HepG2 (cell line): ENCODE results near the gene HSP90AB1. TPM values are rescaled to one million over a fixed set of nuclear protein-coding genes. Genes with fewer than 3 reads are reported as not detected.

ENCODE experiments used
- BCL6 ChIP-seq: IDR thresholded peaks from 2 replicates; pipeline ENCODE4 v1.6.1; 2016; ENCODE audit warnings: missing genetic modification reagents, missing compliant biosample characterization
- E2F2 ChIP-seq: sonication (generic); formaldehyde crosslinking; IDR thresholded peaks from 2 replicates; pipeline ENCODE4 v1.4.0; 2020; ENCODE audit warnings: missing genetic modification reagents, borderline replicate concordance
- FOXK1 ChIP-seq: sonication (generic); formaldehyde crosslinking; IDR thresholded peaks from 2 replicates; pipeline ENCODE4 v1.4.0; 2020; ENCODE audit warnings: low read depth, missing genetic modification reagents, borderline replicate concordance
- ISX ChIP-seq: sonication (generic); formaldehyde crosslinking; conservative IDR thresholded peaks from 2 replicates; pipeline ENCODE4 v1.5.0; 2020; ENCODE audit warnings: missing genetic modification reagents
- MAFF ChIP-seq: IDR thresholded peaks from 2 replicates; pipeline ENCODE4 v1.6.1; 2011; ENCODE audit warnings: low read depth, low read length, improper control_type of control experiment
- PAX8 ChIP-seq: sonication (generic); formaldehyde crosslinking; IDR thresholded peaks from 2 replicates; pipeline ENCODE4 v1.8.0; 2022; ENCODE audit warnings: mild to moderate bottlenecking, missing genetic modification reagents, borderline replicate concordance
- SCMH1 ChIP-seq: sonication (generic); formaldehyde crosslinking; IDR thresholded peaks from 2 replicates; pipeline ENCODE4 v1.9.0; 2021; ENCODE audit warnings: missing genetic modification reagents, mild to moderate bottlenecking, borderline replicate concordance
- YY1 ChIP-seq: IDR thresholded peaks from 2 replicates; pipeline ENCODE4 v1.6.1; 2011; ENCODE audit warnings: low read length, low read depth, moderate library complexity, mild to moderate bottlenecking; ENCODE audit not compliant: insufficient read depth, insufficient replicate concordance
- ZNF232 ChIP-seq: sonication (generic); formaldehyde crosslinking; IDR thresholded peaks from 2 replicates; pipeline ENCODE4 v1.4.0; 2020; ENCODE audit warnings: missing genetic modification reagents, borderline replicate concordance
- ZNF407 ChIP-seq: sonication (generic); formaldehyde crosslinking; IDR thresholded peaks from one replicate; pipeline ENCODE4 v1.5.1; 2020; ENCODE audit warnings: mild to moderate bottlenecking, missing genetic modification reagents; ENCODE audit errors: not compliant biosample characterization
- ZNF414 ChIP-seq: sonication (generic); formaldehyde crosslinking; IDR thresholded peaks from 2 replicates; pipeline ENCODE4 v1.5.0; 2020; ENCODE audit warnings: missing genetic modification reagents
- ZNF605 ChIP-seq: sonication (generic); formaldehyde crosslinking; IDR thresholded peaks from 2 replicates; pipeline ENCODE4 v1.8.0; 2022; ENCODE audit warnings: mild to moderate bottlenecking, missing genetic modification reagents
- ZSCAN12 ChIP-seq: sonication (generic); formaldehyde crosslinking; IDR thresholded peaks from 2 replicates; pipeline ENCODE4 v1.9.0; 2021; ENCODE audit warnings: mild to moderate bottlenecking, missing genetic modification reagents
- polyA plus RNA-seq, 8 experiments: library from polyadenylated mRNA; depleted of rRNA in 3 of 8; stranded (reverse) in 7 of 8; unstranded in 1 of 8; fragments of >200 nt; fragmentation: Illumina TruSeq in 4 of 8; extraction: Trizol in 4 of 8; gene quantifications; 2 replicates each; pipeline versions ENCODE4 v1.2.1 to v1.2.3, GENCODE V29; 2011 to 2016; ENCODE audit warnings: low read depth in 4 of 8, missing spikeins in 1 of 8, mixed read lengths in 1 of 8; ENCODE audit not compliant: insufficient read depth in 1 of 8
- total RNA-seq, 5 experiments: library from RNA; depleted of rRNA; stranded (reverse); fragments of >200 nt; fragmentation: Illumina TruSeq; extraction: Trizol; gene quantifications; 2 replicates each; pipeline ENCODE4 v1.2.3, GENCODE V29; 2016; ENCODE audit warnings: low read depth in 1 of 5
- TF ChIP-seq, protein P1 (sequence below), 2 experiments: sonication (generic) in 1 of 2; formaldehyde crosslinking in 1 of 2; IDR thresholded peaks; 2 replicates each; pipeline versions ENCODE4 v1.4.0 to v1.6.1; 2018 to 2020; ENCODE audit warnings: missing genetic modification reagents in 2 of 2, borderline replicate concordance in 1 of 2, low read depth in 1 of 2, mild to moderate bottlenecking in 1 of 2, missing biosample characterization in 1 of 2
- TF ChIP-seq, protein P2 (sequence below): sonication (generic); formaldehyde crosslinking; IDR thresholded peaks from 2 replicates; pipeline ENCODE4 v1.4.0; 2020; ENCODE audit warnings: low read depth, mild to moderate bottlenecking, missing genetic modification reagents

HSP90AB1 gene
- total and polyA plus RNA-seq, 2 of the 13 experiments (the other 11 are each of a cell fraction or from before 2014, with no cell fraction given): 1,325 to 1,472 TPM

GRCh38 chr6:44256775-44257024, 9.8 kb downstream of the HSP90AB1 start (continued):
- TF ChIP-seq, protein P1, sequence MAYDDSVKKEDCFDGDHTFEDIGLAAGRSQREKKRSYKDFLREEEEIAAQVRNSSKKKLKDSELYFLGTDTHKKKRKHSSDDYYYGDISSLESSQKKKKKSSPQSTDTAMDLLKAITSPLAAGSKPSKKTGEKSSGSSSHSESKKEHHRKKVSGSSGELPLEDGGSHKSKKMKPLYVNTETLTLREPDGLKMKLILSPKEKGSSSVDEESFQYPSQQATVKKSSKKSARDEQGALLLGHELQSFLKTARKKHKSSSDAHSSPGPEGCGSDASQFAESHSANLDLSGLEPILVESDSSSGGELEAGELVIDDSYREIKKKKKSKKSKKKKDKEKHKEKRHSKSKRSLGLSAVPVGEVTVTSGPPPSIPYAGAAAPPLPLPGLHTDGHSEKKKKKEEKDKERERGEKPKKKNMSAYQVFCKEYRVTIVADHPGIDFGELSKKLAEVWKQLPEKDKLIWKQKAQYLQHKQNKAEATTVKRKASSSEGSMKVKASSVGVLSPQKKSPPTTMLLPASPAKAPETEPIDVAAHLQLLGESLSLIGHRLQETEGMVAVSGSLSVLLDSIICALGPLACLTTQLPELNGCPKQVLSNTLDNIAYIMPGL (CRISPR knock-in tag; IDR thresholded peaks at IDR 0.05; ENCODE audit: borderline replicate concordance in 1 of 2, low read depth in 1 of 2): 0 out of 4 replicates have a peak, but pooled peaks of 1 of the 2 experiments have one; percentile 13
- TF ChIP-seq ZNF407 (CRISPR knock-in tag): peak; percentile 78
- TF ChIP-seq ZNF414 (CRISPR knock-in tag): no peak
- no peak for TF ChIP-seq FOXK1
- TF ChIP-seq MAFF: no peak
- TF ChIP-seq ZNF232: peak; percentile 81; the same call in 1 of the 2 replicates
- no peak for TF ChIP-seq E2F2
- 0 out of 2 replicates have a peak, but pooled peaks have one; percentile 28 for TF ChIP-seq ZSCAN12
- TF ChIP-seq ZNF605 (CRISPR knock-in tag): peak; percentile 37; the same call in 1 of the 2 replicates
- TF ChIP-seq YY1: no peak
- TF ChIP-seq, protein P2, sequence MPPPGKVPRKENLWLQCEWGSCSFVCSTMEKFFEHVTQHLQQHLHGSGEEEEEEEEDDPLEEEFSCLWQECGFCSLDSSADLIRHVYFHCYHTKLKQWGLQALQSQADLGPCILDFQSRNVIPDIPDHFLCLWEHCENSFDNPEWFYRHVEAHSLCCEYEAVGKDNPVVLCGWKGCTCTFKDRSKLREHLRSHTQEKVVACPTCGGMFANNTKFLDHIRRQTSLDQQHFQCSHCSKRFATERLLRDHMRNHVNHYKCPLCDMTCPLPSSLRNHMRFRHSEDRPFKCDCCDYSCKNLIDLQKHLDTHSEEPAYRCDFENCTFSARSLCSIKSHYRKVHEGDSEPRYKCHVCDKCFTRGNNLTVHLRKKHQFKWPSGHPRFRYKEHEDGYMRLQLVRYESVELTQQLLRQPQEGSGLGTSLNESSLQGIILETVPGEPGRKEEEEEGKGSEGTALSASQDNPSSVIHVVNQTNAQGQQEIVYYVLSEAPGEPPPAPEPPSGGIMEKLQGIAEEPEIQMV (CRISPR knock-in tag): no peak
- no peak for TF ChIP-seq PAX8 (CRISPR knock-in tag)
- TF ChIP-seq ISX (CRISPR knock-in tag): no peak
- TF ChIP-seq SCMH1 (CRISPR knock-in tag): no peak
- TF ChIP-seq BCL6 (CRISPR knock-in tag): no peak
